Pancreas (tissue), 10 donors: ENCODE results near the gene ACTMAP. TPM values are rescaled to one million over a fixed set of nuclear protein-coding genes. Genes with fewer than 3 reads are reported as not detected.

Source experiments
- ATAC-seq, 4 donors: fragments of 200-7000 bp; cut with Tn5 transposase; one replicate each; pipeline versions ENCODE4 v1.8.0 to v1.9.1; 2020; ENCODE audit warnings: mild to moderate bottlenecking in 4 of 4, moderate library complexity in 4 of 4
- DNase-seq, 6 donors: peaks; one replicate each; pipeline ENCODE4 v3.0.0-alpha.2; 2020
- FAIRE-seq: peaks from 2 replicates; lab custom pipeline; 2012; peaks lifted over from hg19 to GRCh38; lab: Jason Lieb, UNC
- H3K27ac ChIP-seq, 4 donors: fragments of 200-600 bp; sonication (generic); 1 replicate in 3 of 4; 2 replicates in 1 of 4; pipeline versions ENCODE4 v1.5.0 to v1.8.0; 2020
- H3K27me3 ChIP-seq, 4 donors: fragments of 200-600 bp; one replicate each; pipeline ENCODE4 v1.8.0; 2021
- H3K36me3 ChIP-seq, 3 donors: fragments of 200-600 bp; sonication (generic) in 1 of 3; one replicate each; pipeline versions ENCODE4 v1.5.0 to v1.8.0; 2020 to 2021
- H3K4me1 ChIP-seq, 3 donors: fragments of 200-600 bp; one replicate each; pipeline ENCODE4 v1.8.0; 2021
- H3K4me3 ChIP-seq, 4 donors: fragments of 200-600 bp; sonication (generic) in 2 of 4; one replicate each; pipeline versions ENCODE4 v1.5.0 to v1.8.0; 2020 to 2021
- H3K9me3 ChIP-seq, 4 donors: fragments of 200-600 bp; one replicate each; pipeline ENCODE4 v1.8.0; 2021
- WGBS, 2 donors: extraction: QIAGEN DNeasy Blood & Tissue Kit; methylation state at CpG; one replicate each; pipeline ENCODE4 v1.1.7; 2013; 5-methylcytosine and 5-hydroxymethylcytosine counted together
- intact Hi-C, 3 donors: fragments of 100-400 bp; cut with DNase I; formaldehyde crosslinking; loops; one replicate each; pipeline versions ENCODE4 v1.11.1 to v1.14.2; 2022
- polyA plus RNA-seq, 2 donors: library from polyadenylated mRNA; stranded (reverse); fragments of 200-250 nt; gene quantifications; one replicate each; pipeline ENCODE4 v1.2.3, GENCODE V29; 2013
- total RNA-seq, 6 donors: library from RNA; stranded (reverse); fragmentation: NEBNext Ultra II Directional in 4 of 6; extraction: Animal tissue kit (Norgen Biotek cat#: 25700) in 4 of 6; gene quantifications; one replicate each; pipeline versions ENCODE4 v1.2.1 to v1.2.4, GENCODE V29; 2021 to 2023
- TF ChIP-seq, protein P1 (sequence below), 4 donors: fragments of 200-600 bp; sonication (generic) in 3 of 4; IDR thresholded peaks; one replicate each; pipeline versions ENCODE4 v1.5.0 to v1.8.0; 2021; ENCODE audit warnings: antibody characterized with exemption in 4 of 4
- donor health status: healthy with polysubstance abuse.
- donor health status: DM: no; HTN: no; CAD: no; lungs with moderate emphysema.
- donor health status: DM: no; HTN: no; CAD: no.
- donor health status: control.
- donor health status: control.
- donor health status: Bipolar disorder and iron deficiency.
- donor health status: DM: yes; HTN: yes; CAD: no.
- donor health status: DM: no; HTN: no; CAD: no.
- donor health status: DM: no; HTN: no; CAD: no.
- donor health status: DM: yes; HTN: yes; CAD: no.

The ACTMAP gene
- total and polyA plus RNA-seq, 8 donors = 3.2 to 10.1 (median 4.5) TPM

DNA sequence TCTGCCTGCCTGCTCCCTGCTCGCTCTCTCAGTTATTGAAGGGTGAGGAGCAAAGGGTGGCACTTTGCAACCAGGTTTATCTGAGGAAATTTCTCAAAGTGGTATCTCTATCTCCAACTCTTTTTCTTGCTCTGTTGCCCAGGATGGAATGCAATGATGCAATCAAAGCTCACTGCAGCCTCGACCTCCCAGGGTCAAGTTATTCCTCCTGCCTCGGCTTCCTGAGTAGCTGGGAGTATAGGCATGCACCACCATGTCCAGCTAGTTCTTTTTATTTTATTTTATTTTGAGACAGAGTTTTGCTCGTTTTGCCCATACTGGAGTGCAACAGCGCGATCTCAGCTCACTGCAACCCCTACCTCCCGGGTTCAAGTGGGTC lies 4.9 kb downstream of the ACTMAP start:
- Histone ChIP-seq H3K9me3 (no peaks in the 10 kb centered on the region), H3K27ac (no peak overlapping the region), H3K36me3 (peaks cover 0 to 2% (median 0%) of the 10 kb centered on the region in 3 donors), H3K27me3 (no peaks in the 10 kb centered on the region), H3K4me1 (peaks cover 0 to 4% (median 0%) of the 10 kb centered on the region in 3 donors), H3K4me3 (no peak overlapping the region)
- TF ChIP-seq, protein P1, sequence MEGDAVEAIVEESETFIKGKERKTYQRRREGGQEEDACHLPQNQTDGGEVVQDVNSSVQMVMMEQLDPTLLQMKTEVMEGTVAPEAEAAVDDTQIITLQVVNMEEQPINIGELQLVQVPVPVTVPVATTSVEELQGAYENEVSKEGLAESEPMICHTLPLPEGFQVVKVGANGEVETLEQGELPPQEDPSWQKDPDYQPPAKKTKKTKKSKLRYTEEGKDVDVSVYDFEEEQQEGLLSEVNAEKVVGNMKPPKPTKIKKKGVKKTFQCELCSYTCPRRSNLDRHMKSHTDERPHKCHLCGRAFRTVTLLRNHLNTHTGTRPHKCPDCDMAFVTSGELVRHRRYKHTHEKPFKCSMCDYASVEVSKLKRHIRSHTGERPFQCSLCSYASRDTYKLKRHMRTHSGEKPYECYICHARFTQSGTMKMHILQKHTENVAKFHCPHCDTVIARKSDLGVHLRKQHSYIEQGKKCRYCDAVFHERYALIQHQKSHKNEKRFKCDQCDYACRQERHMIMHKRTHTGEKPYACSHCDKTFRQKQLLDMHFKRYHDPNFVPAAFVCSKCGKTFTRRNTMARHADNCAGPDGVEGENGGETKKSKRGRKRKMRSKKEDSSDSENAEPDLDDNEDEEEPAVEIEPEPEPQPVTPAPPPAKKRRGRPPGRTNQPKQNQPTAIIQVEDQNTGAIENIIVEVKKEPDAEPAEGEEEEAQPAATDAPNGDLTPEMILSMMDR (IDR thresholded peaks at IDR 0.05) = no peak
- FAIRE-seq = no peak
- intact Hi-C loops = no loop called here
- WGBS, 2 donors = 73 to 78% methylated on average over 7 of the region's 7 CpGs
- DNase-seq = no peak
- ATAC-seq = no peak

DNA sequence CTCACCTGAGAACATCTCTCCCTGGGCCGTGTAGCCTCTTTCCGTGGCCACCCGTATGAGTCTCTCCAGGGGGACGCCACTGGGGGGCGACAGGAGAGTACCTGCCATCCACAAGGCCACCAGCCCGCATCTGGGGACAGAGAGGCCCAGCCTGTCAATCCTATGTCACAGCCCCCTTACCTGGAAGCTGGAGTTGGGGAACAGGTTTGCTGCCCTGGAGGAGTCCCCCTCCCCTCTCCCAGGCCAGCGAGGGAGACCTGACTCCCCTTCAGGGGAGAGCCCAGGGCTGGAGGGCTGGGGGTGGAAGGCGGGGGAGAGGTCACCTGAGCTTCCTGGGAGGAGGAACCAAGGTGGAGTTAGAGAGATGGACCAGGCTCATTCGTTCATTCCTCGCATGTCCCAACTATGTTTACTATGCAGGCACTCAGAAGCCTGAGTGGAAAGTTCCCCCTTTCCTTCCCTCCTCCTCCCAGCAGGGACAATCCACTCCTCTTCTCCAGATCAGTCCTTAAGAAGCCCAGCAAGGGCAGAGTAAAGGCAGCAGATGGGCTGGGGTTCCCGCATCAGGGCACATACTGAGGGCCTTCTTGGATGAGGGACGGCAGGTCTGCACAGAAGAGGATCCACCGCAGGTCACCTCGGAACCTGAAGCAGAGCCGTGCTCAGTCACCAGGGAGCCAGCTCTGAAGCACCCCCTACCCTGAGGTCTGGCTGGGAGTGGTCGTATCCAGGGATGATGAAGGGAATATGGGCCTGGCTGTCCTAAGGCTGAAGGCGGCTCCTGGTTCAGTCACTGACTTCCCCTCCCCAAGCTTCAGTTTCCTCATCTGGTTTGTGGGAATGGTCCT lies 5.5 kb downstream of the ACTMAP start:
- TF ChIP-seq, protein P1 (IDR thresholded peaks at IDR 0.05) = no peak
- no peaks in the 10 kb centered on the region for H3K27me3 ChIP-seq
- no peak overlapping the region for H3K4me3 ChIP-seq
- FAIRE-seq (no peak), DNase-seq (no peak), ATAC-seq (peak in 1 of 4 donors; percentile 51)
- no peaks in the 10 kb centered on the region for H3K9me3 ChIP-seq
- H3K27ac ChIP-seq = no peak overlapping the region
- WGBS, 2 donors = 63 to 67% methylated on average over 17 of the region's 17 CpGs
- H3K4me1 ChIP-seq = peaks cover 0 to 4% (median 0%) of the 10 kb centered on the region in 3 donors
- intact Hi-C loops = no loop called here
- peaks cover 0 to 8% (median 2%) of the 10 kb centered on the region in 3 donors for H3K36me3 ChIP-seq

DNA sequence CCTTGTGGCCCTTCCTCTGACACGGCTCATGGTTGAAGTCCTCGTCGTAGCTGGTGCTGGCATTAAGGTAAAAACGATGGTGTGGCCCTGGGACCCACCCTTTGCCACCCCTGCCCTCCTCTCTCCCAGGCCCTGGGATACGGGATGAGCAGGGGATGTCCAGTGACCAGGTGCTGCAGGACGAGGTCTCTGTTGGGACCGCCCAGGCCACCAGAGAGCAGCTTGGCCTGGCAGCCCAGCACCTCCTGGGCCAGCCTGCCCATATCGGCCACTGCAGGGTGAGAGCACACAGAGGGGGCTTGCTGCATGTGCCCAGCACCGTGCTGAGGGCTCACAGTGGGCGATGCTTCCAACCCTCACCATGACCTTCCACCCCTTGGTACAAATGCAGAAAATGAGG lies 6.4 kb downstream of the ACTMAP start:
- no peak overlapping the region for H3K27ac ChIP-seq
- H3K9me3 ChIP-seq = no peaks in the 10 kb centered on the region
- H3K4me3 ChIP-seq = no peak overlapping the region
- DNase-seq (no peak), FAIRE-seq (no peak), ATAC-seq (no peak)
- intact Hi-C loops = no loop called here
- no peaks in the 10 kb centered on the region for H3K4me1 ChIP-seq
- 91 to 95% methylated on average over 10 of the region's 10 CpGs for WGBS, 2 donors
- no peaks in the 10 kb centered on the region for H3K27me3 ChIP-seq
- TF ChIP-seq, protein P1 (IDR thresholded peaks at IDR 0.05) = no peak
- peaks cover 0 to 13% (median 9%) of the 10 kb centered on the region in 3 donors for H3K36me3 ChIP-seq

DNA sequence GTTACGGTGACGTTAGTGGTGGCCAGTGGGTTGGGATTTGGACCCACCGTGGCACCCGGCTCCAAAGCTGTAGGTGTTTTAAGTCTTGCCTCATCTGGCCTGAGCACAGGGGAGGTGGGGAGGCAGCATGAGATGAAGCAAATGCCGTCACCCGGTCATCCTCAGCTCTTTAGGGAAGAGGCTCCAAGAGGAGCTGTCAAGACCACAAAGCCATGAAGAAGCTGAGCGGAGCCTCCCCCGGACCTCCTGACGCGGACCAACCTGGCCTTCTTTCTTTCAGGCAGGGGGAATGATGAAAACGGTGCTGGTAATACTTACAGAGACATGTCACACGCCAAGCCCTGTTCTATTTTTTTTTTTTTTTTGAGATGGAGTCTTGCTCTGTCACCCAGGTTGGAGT lies 7.4 kb downstream of the ACTMAP start:
- Histone ChIP-seq H3K4me3 (no peak overlapping the region), H3K36me3 (peaks cover 0 to 13% (median 9%) of the 10 kb centered on the region in 3 donors), H3K27me3 (no peaks in the 10 kb centered on the region), H3K27ac (no peak overlapping the region), H3K4me1 (no peaks in the 10 kb centered on the region), H3K9me3 (no peaks in the 10 kb centered on the region)
- TF ChIP-seq, protein P1 (IDR thresholded peaks at IDR 0.05) = no peak
- 91 to 94% methylated on average over 12 of the region's 12 CpGs for WGBS, 2 donors
- DNase-seq (no peak), ATAC-seq (no peak), FAIRE-seq (no peak)
- intact Hi-C loops = no loop called here

DNA sequence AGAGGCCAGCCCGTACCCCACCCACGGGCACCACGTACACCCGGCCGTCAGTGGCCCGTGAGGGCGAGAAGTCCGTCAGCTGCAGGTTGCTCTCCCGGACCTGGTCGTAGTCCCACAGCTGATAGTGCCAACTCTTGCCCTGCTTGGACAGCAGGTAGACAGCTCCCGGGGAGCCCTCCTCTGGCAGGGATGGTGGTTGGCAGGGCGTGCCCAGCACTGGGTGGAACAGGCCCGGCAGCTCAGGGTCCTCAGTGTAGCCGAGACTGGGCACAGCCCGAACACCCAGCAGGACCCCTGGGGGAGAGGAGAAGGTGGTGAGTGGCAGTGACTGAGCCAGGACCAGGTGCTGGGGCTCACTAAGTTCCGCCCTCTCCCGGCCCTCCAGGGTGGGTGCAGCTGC lies 7.8 kb downstream of the ACTMAP start:
- TF ChIP-seq, protein P1 (IDR thresholded peaks at IDR 0.05) = no peak
- WGBS, 2 donors = 44 to 51% methylated on average over 17 of the region's 17 CpGs
- no peak for FAIRE-seq
- no peak overlapping the region for H3K27ac ChIP-seq
- intact Hi-C loops = no loop called here
- H3K4me1 ChIP-seq = no peaks in the 10 kb centered on the region
- H3K9me3 ChIP-seq = no peaks in the 10 kb centered on the region
- ATAC-seq = peak in 3 of 4 donors; percentile 6 to 52 (median 36)
- H3K4me3 ChIP-seq = no peak overlapping the region
- peak in 1 of 6 donors; percentile 58 for DNase-seq
- no peaks in the 10 kb centered on the region for H3K27me3 ChIP-seq
- H3K36me3 ChIP-seq = peaks cover 0 to 15% (median 11%) of the 10 kb centered on the region in 3 donors
